CD14-positive monocyte (primary cell): ENCODE results near the gene EXTL1. TPM values are rescaled to one million over a fixed set of nuclear protein-coding genes. Genes with fewer than 3 reads are reported as not detected.
A peak's percentile ranks its signal among the peaks of the same experiment; 100 is the strongest.

Experiments used
- DNase-seq, 3 donors: peaks; one replicate each; pipeline ENCODE4 v3.0.0-alpha.2; 2011 to 2022
- H2AFZ ChIP-seq: 2 replicates; pipeline ENCODE4 v1.6.0; 2012; ENCODE audit warnings: mild to moderate bottlenecking, low read depth, low read length, inconsistent platforms; ENCODE audit not compliant: insufficient read depth, poor library complexity, severe bottlenecking
- H3K27ac ChIP-seq, 2 donors: 1 replicate in 1 of 2; 2 replicates in 1 of 2; pipeline ENCODE4 v1.5.1; 2012 to 2013; ENCODE audit warnings: low read length in 2 of 2, control low read depth in 1 of 2, inconsistent platforms in 1 of 2, low read depth in 1 of 2, mild to moderate bottlenecking in 1 of 2
- H3K27me3 ChIP-seq, 2 donors: one replicate each; pipeline versions ENCODE4 v1.6.0 to v1.6.1; 2011 to 2013; ENCODE audit warnings: low read length in 2 of 2; ENCODE audit not compliant: control insufficient read depth in 2 of 2, insufficient read depth in 2 of 2
- H3K36me3 ChIP-seq, 2 donors: replicated peaks in 1 of 2; 1 replicate in 1 of 2; 2 replicates in 1 of 2; pipeline versions ENCODE4 v1.5.1 to v1.6.1; 2012 to 2013; ENCODE audit warnings: low read length in 2 of 2, control low read depth in 1 of 2, inconsistent platforms in 1 of 2, mild to moderate bottlenecking in 1 of 2; ENCODE audit not compliant: insufficient read depth in 2 of 2, control insufficient read depth in 1 of 2
- H3K4me1 ChIP-seq, 2 donors: 1 replicate in 1 of 2; 2 replicates in 1 of 2; pipeline versions ENCODE4 v1.5.1 to v1.6.1; 2012 to 2013; ENCODE audit warnings: low read length in 2 of 2, control low read depth in 1 of 2, inconsistent platforms in 1 of 2, mild to moderate bottlenecking in 1 of 2, moderate library complexity in 1 of 2; ENCODE audit not compliant: insufficient read depth in 2 of 2, control insufficient read depth in 1 of 2
- H3K4me2 ChIP-seq: replicated peaks from 2 replicates; pipeline ENCODE3; 2012; ENCODE audit warnings: low read length, moderate library complexity, mild to moderate bottlenecking; ENCODE audit not compliant: poor library complexity, severe bottlenecking; ENCODE audit errors: extremely low read depth
- H3K4me3 ChIP-seq, 3 experiments: fragments of 200-600 bp in 1 of 3; sonication (generic) in 1 of 3; replicated peaks in 1 of 3; 1 replicate in 2 of 3; 2 replicates in 1 of 3; pipeline ENCODE4 v1.5.1; 2011 to 2013; ENCODE audit warnings: low read length in 3 of 3, mild to moderate bottlenecking in 3 of 3, control low read depth in 2 of 3, low read depth in 2 of 3, inconsistent platforms in 1 of 3, moderate library complexity in 1 of 3
- H3K79me2 ChIP-seq: 2 replicates; pipeline ENCODE4 v1.6.0; 2012; ENCODE audit warnings: mild to moderate bottlenecking, control low read depth, inconsistent platforms, low read length, moderate library complexity; ENCODE audit not compliant: insufficient read depth
- H3K9ac ChIP-seq: 2 replicates; pipeline ENCODE4 v1.6.0; 2017; ENCODE audit warnings: low read length, mild to moderate bottlenecking; ENCODE audit not compliant: insufficient read depth, poor library complexity, severe bottlenecking
- H3K9me3 ChIP-seq, 2 donors: replicated peaks in 1 of 2; 1 replicate in 1 of 2; 2 replicates in 1 of 2; pipeline versions ENCODE4 v1.5.1 to v1.6.1; 2012 to 2013; ENCODE audit warnings: low read length in 2 of 2, control low read depth in 1 of 2; ENCODE audit not compliant: control insufficient read depth in 1 of 2, insufficient read depth in 1 of 2
- H4K20me1 ChIP-seq: 2 replicates; pipeline ENCODE4 v1.6.0; 2012; ENCODE audit warnings: mild to moderate bottlenecking, low read length, control low read depth, moderate library complexity; ENCODE audit not compliant: insufficient read depth
- H3K27ac Mint-ChIP-seq, 7 donors: one replicate each; pipeline ENCODE4 v1.8.0; 2020; ENCODE audit warnings: mild to moderate bottlenecking in 7 of 7, mixed read lengths in 7 of 7, moderate library complexity in 6 of 7, inconsistent platforms in 2 of 7
- H3K27me3 Mint-ChIP-seq, 3 donors: one replicate each; pipeline ENCODE4 v1.8.0; 2021 to 2022; ENCODE audit warnings: low read depth in 3 of 3, mild to moderate bottlenecking in 3 of 3, mixed read lengths in 3 of 3, moderate library complexity in 3 of 3, inconsistent platforms in 1 of 3
- H3K36me3 Mint-ChIP-seq, 2 donors: one replicate each; pipeline ENCODE4 v1.8.0; 2020; ENCODE audit warnings: mixed read lengths in 2 of 2, inconsistent platforms in 1 of 2, mild to moderate bottlenecking in 1 of 2
- H3K4me1 Mint-ChIP-seq: one replicate; pipeline ENCODE4 v1.8.0; 2020; ENCODE audit warnings: mild to moderate bottlenecking, mixed read lengths
- H3K4me3 Mint-ChIP-seq, 2 donors: one replicate each; pipeline ENCODE4 v1.8.0; 2020; ENCODE audit warnings: mild to moderate bottlenecking in 2 of 2, mixed read lengths in 2 of 2, moderate library complexity in 1 of 2
- H3K9me3 Mint-ChIP-seq, 7 donors: one replicate each; pipeline ENCODE4 v1.8.0; 2020 to 2022; ENCODE audit warnings: mixed read lengths in 7 of 7, mild to moderate bottlenecking in 6 of 7, moderate library complexity in 6 of 7, inconsistent platforms in 2 of 7
- WGBS: methylation state at CpG from one replicate; pipeline ENCODE4 v1.1.5; 2013; ENCODE audit warnings: missing lambda C conversion rate; ENCODE audit not compliant: insufficient coverage; 5-methylcytosine and 5-hydroxymethylcytosine counted together
- intact Hi-C, 2 donors: fragments of 100-400 bp; cut with micrococcal nuclease; formaldehyde crosslinking; loops; one replicate each; pipeline versions ENCODE4 v1.15.0 to v1.15.1; 2023
- polyA plus RNA-seq, 3 donors: library from polyadenylated mRNA; depleted of rRNA in 1 of 3; unstranded in 2 of 3; stranded (reverse) in 1 of 3; fragments of 300-500 nt in 2 of 3; fragments of >200 nt in 1 of 3; fragmentation: Illumina TruSeq in 2 of 3; gene quantifications; 1 replicate in 2 of 3; 2 replicates in 1 of 3; pipeline ENCODE4 v1.2.3, GENCODE V29; 2012 to 2021
- TF ChIP-seq, protein P1 (sequence below): fragments of 200-600 bp; IDR thresholded peaks from one replicate; pipeline ENCODE4 v1.8.0; 2022; ENCODE audit warnings: antibody characterized with exemption, mild to moderate bottlenecking

The EXTL1 gene
- polyA plus RNA-seq, 3 donors: not detected

DNA sequence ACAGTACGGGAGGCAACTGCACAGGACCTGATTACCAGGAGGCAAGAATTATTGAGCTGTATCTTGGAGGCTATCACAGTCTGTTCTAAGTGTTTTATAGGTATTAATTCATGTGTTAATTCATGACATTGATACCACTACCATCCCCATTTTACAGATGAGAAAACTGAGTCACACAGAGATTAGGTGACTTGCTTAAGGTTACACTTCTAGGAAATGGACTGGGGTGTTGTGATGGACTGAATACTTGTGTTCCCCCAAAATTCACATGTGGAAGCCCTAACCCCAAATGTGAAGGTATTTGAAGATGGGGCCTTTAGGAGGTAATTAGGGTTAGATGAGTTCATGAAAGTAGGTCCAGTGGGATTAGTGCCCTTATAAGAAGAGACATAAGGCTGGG is 55.9 kb downstream of the EXTL1 start:
- no peaks in the 10 kb centered on the region for H3K4me1 ChIP-seq
- DNase-seq: no peak
- H3K4me3 ChIP-seq: no peak overlapping the region
- no peak overlapping the region for H3K4me2 ChIP-seq
- Mint-ChIP-seq H3K9me3 (peaks cover 0 to 3% (median 0%) of the 10 kb centered on the region in 7 donors), H3K27me3 (peaks cover 11 to 33% (median 15%) of the 10 kb centered on the region in 3 donors), H3K36me3 (no peaks in the 10 kb centered on the region), H3K4me1 (peaks cover 1% of the 10 kb centered on the region), H3K4me3 (no peak overlapping the region), H3K27ac (no peak overlapping the region)
- no peaks in the 10 kb centered on the region for H3K9me3 ChIP-seq
- no peaks in the 10 kb centered on the region for H3K36me3 ChIP-seq
- H3K27ac ChIP-seq: no peak overlapping the region
- TF ChIP-seq, protein P1, sequence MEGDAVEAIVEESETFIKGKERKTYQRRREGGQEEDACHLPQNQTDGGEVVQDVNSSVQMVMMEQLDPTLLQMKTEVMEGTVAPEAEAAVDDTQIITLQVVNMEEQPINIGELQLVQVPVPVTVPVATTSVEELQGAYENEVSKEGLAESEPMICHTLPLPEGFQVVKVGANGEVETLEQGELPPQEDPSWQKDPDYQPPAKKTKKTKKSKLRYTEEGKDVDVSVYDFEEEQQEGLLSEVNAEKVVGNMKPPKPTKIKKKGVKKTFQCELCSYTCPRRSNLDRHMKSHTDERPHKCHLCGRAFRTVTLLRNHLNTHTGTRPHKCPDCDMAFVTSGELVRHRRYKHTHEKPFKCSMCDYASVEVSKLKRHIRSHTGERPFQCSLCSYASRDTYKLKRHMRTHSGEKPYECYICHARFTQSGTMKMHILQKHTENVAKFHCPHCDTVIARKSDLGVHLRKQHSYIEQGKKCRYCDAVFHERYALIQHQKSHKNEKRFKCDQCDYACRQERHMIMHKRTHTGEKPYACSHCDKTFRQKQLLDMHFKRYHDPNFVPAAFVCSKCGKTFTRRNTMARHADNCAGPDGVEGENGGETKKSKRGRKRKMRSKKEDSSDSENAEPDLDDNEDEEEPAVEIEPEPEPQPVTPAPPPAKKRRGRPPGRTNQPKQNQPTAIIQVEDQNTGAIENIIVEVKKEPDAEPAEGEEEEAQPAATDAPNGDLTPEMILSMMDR: no peak
- no peaks in the 10 kb centered on the region for H3K79me2 ChIP-seq
- intact Hi-C loops: no loop called here
- no peak overlapping the region for H2AFZ ChIP-seq
- WGBS: no CpG with 5 or more reads among the region's 1 CpG
- H4K20me1 ChIP-seq: no peaks in the 10 kb centered on the region
- no peaks in the 10 kb centered on the region for H3K27me3 ChIP-seq
- no peak overlapping the region for H3K9ac ChIP-seq

GRCh38 chr1:26078286-26079177 is 57.0 kb downstream of the EXTL1 start:
- H3K4me2 ChIP-seq: no peak overlapping the region
- H3K4me1 Mint-ChIP-seq: peaks cover 1% of the 10 kb centered on the region
- intact Hi-C loops: loop anchor here in 1 of 2 donors (1.0 kb wide), 1 partner anchor 23 kb away; no protein-coding TSS in a partner anchor

More at GRCh38 chr1:26078286-26079177, 57.0 kb downstream of the EXTL1 start:
- Histone ChIP-seq H3K36me3 (no peaks in the 10 kb centered on the region), H3K27me3 (no peaks in the 10 kb centered on the region), H3K4me1 (no peaks in the 10 kb centered on the region), H3K9ac (no peak overlapping the region), H3K4me3 (no peak overlapping the region), H3K9me3 (no peaks in the 10 kb centered on the region), H4K20me1 (no peaks in the 10 kb centered on the region), H3K27ac (no peak overlapping the region), H2AFZ (no peak overlapping the region), H3K79me2 (no peaks in the 10 kb centered on the region)
- 78% methylated on average over 4 of the region's 8 CpGs for WGBS
- DNase-seq: no peak
- no peak overlapping the region for H3K4me3 Mint-ChIP-seq
- H3K36me3 Mint-ChIP-seq: no peaks in the 10 kb centered on the region
- H3K27ac Mint-ChIP-seq: peak overlapping the region in 2 of 7 donors; percentile 3 to 12
- TF ChIP-seq, protein P1: no peak
- peaks cover 8 to 28% (median 18%) of the 10 kb centered on the region in 3 donors for H3K27me3 Mint-ChIP-seq
- peaks cover 0 to 3% (median 0%) of the 10 kb centered on the region in 7 donors for H3K9me3 Mint-ChIP-seq
